Suprapubic skin (tissue), 4 donors: ENCODE measurements around the gene KLF7.

Source experiments
- POLR2A ChIP-seq, 2 donors: fragments of 450-650 bp; IDR thresholded peaks; one replicate each; pipeline ENCODE4 v1.6.1; 2017; ENCODE audit warnings: antibody characterized with exemption in 2 of 2, mild to moderate bottlenecking in 2 of 2, moderate library complexity in 2 of 2
- POLR2AphosphoS5 ChIP-seq, 3 donors: sonication (generic); formaldehyde crosslinking; IDR thresholded peaks; one replicate each; pipeline ENCODE4 v1.6.1; 2017; ENCODE audit warnings: antibody characterized with exemption in 3 of 3
- TF ChIP-seq, protein P1 (sequence below), 2 donors: fragments of 200-600 bp in 1 of 2; fragments of 450-650 bp in 1 of 2; sonication (generic) in 1 of 2; IDR thresholded peaks; one replicate each; pipeline ENCODE4 v1.5.1; 2016 to 2019; ENCODE audit warnings: antibody characterized with exemption in 2 of 2, mild to moderate bottlenecking in 1 of 2, moderate library complexity in 1 of 2

DNA sequence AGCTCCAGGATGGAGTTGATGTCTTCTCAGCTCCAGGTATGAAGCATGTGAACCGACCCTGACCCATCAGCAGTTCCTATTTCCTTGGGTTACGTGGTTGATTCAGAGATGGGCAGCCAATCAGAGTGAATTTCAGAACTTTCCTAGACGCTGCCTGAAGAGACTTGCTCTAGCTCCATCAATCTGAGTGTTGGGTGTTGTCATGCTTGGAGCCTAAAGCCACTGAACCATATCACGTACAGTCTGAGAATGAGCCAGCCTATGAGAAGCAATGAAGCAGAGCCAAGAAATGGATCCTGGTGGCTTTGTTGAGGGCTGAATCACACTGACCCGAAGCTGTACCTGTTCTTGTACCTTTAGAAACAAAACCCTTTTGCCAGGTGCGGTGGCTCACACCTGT is 19.6 kb upstream of the KLF7 start:
- TF ChIP-seq POLR2AphosphoS5 (IDR thresholded peaks at IDR 0.05) (no peak), POLR2A (IDR thresholded peaks at IDR 0.05) (no peak)
- TF ChIP-seq, protein P1, sequence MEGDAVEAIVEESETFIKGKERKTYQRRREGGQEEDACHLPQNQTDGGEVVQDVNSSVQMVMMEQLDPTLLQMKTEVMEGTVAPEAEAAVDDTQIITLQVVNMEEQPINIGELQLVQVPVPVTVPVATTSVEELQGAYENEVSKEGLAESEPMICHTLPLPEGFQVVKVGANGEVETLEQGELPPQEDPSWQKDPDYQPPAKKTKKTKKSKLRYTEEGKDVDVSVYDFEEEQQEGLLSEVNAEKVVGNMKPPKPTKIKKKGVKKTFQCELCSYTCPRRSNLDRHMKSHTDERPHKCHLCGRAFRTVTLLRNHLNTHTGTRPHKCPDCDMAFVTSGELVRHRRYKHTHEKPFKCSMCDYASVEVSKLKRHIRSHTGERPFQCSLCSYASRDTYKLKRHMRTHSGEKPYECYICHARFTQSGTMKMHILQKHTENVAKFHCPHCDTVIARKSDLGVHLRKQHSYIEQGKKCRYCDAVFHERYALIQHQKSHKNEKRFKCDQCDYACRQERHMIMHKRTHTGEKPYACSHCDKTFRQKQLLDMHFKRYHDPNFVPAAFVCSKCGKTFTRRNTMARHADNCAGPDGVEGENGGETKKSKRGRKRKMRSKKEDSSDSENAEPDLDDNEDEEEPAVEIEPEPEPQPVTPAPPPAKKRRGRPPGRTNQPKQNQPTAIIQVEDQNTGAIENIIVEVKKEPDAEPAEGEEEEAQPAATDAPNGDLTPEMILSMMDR (IDR thresholded peaks at IDR 0.05): no peak
